Duodenal mucosa (tissue), 2 donors: ENCODE results near the gene MAP1LC3A.
A peak's percentile ranks its signal among the peaks of the same experiment; 100 is the strongest.
"Not testable (repeated sequence)": the region's sequence is repeated elsewhere in the genome, so short reads cannot be mapped to it uniquely, and the experiment has no call there.

Source experiments
- H3K27ac ChIP-seq: one replicate; pipeline ENCODE4 v1.7.0; 2013; ENCODE audit warnings: low read depth, low read length
- H3K27me3 ChIP-seq, 2 donors: one replicate each; pipeline ENCODE4 v1.7.0; 2013; ENCODE audit warnings: low read length in 2 of 2, control low read depth in 1 of 2; ENCODE audit not compliant: insufficient read depth in 2 of 2, control insufficient read depth in 1 of 2
- H3K36me3 ChIP-seq, 2 donors: one replicate each; pipeline ENCODE4 v1.7.0; 2013; ENCODE audit warnings: low read length in 2 of 2, control low read depth in 1 of 2; ENCODE audit not compliant: insufficient read depth in 2 of 2, control insufficient read depth in 1 of 2
- H3K4me1 ChIP-seq, 2 donors: one replicate each; pipeline ENCODE4 v1.7.0; 2013; ENCODE audit warnings: low read length in 2 of 2, control low read depth in 1 of 2; ENCODE audit not compliant: insufficient read depth in 2 of 2, control insufficient read depth in 1 of 2
- H3K4me3 ChIP-seq, 2 donors: one replicate each; pipeline ENCODE4 v1.7.0; 2013; ENCODE audit warnings: low read length in 2 of 2, low read depth in 1 of 2
- H3K9ac ChIP-seq, 2 donors: one replicate each; pipeline ENCODE4 v1.7.0; 2013; ENCODE audit warnings: low read length in 2 of 2, low read depth in 1 of 2
- H3K9me3 ChIP-seq, 2 donors: one replicate each; pipeline ENCODE4 v1.7.0; 2013; ENCODE audit warnings: low read length in 2 of 2, control low read depth in 1 of 2; ENCODE audit not compliant: control insufficient read depth in 1 of 2

The MAP1LC3A gene

GRCh38 chr20:34558320-34559218 lies at the start of gene MAP1LC3A:
Gene MAP1LC3A, plus strand, starts transcription at chr20:34558718. Its CDS starts 151 bp downstream, at chr20:34558869.
- Histone ChIP-seq H3K9ac (peak within 1 kb of the TSS; percentile 75 to 89), H3K27me3 (no peaks in the 10 kb centered on the region), H3K9me3 (no peaks in the 10 kb centered on the region), H3K27ac (peak within 1 kb of the TSS; percentile 78), H3K4me3 (peak within 1 kb of the TSS; percentile 76 to 86), H3K4me1 (peaks cover 3 to 5% of the 10 kb centered on the region in 2 donors), H3K36me3 (peaks cover 0 to 6% of the 10 kb centered on the region in 2 donors)

DNA sequence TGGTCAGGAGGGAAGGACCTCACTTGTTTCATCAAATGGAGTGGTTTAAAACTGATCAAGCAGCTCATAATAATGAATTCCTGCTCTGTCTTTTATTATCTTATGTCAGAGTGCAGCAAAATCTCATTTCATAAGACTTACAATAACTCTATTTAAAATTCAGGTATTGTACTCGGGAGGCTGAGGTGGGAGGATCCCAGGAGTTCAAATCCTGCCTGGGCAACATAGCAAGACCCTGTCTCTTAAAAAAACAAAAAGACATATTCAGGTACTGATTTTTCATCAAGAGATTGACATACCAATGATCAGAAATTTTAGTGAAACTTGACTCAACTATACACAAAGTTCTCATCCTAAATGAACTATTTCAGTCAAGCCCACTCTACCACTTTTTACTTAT lies 47.9 kb upstream of the MAP1LC3A start:
- no peak overlapping the region for H3K27ac ChIP-seq
- no peaks in the 10 kb centered on the region for H3K27me3 ChIP-seq
- H3K9me3 ChIP-seq, result no peaks in the 10 kb centered on the region

DNA sequence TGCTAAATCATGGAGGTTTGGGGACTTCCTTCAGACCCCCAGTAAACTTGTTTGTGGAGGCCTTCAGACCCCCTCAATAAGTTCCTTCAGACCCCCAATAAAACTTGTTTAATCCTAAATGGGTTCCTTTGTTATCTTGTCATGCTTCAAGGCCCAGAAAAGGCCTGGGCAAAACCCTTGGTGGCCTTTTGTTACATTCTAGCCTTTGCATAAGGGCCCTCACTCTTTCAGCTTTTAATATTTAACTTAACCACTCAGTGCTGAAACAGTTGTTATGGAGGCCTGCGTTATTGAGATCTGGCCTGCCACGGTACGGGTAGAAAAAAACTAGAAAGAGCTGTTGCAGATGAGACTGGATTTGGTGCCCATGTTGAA lies 46.6 kb upstream of the MAP1LC3A start:
- no peaks in the 10 kb centered on the region for H3K9me3 ChIP-seq
- no peak overlapping the region for H3K27ac ChIP-seq
- H3K9ac ChIP-seq, result no peak overlapping the region
- peaks cover 7 to 19% of the 10 kb centered on the region in 2 donors for H3K36me3 ChIP-seq
- H3K4me3 ChIP-seq, result no peak overlapping the region
- peaks cover 12 to 20% of the 10 kb centered on the region in 2 donors for H3K4me1 ChIP-seq
- H3K27me3 ChIP-seq, result no peaks in the 10 kb centered on the region

More for the DNA sequence above, 47.9 kb upstream of the MAP1LC3A start:
- H3K9ac ChIP-seq, result no peak overlapping the region
- H3K4me1 ChIP-seq, result peaks cover 12 to 18% of the 10 kb centered on the region in 2 donors
- H3K4me3 ChIP-seq, result no peak overlapping the region
- peaks cover 7 to 32% of the 10 kb centered on the region in 2 donors for H3K36me3 ChIP-seq

DNA sequence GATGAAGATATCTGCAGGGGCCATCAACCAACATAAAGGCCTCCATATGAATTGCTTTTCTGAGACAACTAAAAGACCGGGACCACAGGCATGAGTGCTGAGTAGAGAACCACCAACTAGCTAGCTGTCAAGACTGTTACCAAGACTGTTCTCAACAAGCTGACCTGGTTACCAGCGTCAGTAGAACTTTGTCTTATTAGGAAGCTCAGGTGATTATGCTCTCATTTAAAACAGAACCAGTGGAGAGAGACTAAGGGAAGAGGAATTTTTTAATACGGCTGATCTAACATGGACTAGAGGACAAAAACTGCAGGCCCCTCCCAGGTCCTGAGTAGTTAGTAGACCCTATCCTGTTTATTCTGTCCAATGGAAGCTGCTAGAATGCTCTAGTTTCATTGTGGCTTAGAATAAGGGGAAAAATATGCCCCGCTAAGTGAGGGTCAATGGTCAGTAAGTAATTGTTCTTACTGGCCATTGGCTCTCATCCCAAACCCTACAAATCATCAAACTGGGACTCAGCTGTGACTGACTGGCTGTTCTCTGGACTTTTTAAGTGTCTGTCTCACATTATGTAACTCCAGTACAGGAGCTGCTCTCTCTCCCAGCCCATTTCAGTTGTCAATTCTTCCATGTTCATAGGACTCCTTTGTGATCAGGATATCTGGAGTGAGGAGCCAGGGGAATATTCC lies 46.1 kb upstream of the MAP1LC3A start:
- no peak overlapping the region for H3K27ac ChIP-seq
- no peaks in the 10 kb centered on the region for H3K27me3 ChIP-seq
- H3K4me1 ChIP-seq, result peaks cover 12 to 24% of the 10 kb centered on the region in 2 donors
- no peak overlapping the region for H3K9ac ChIP-seq
- no peaks in the 10 kb centered on the region for H3K9me3 ChIP-seq
- no peak overlapping the region for H3K4me3 ChIP-seq
- H3K36me3 ChIP-seq, result peaks cover 7 to 19% of the 10 kb centered on the region in 2 donors

GRCh38 chr20:34512955-34513419 lies 45.5 kb upstream of the MAP1LC3A start:
- Histone ChIP-seq H3K4me3 (no peak overlapping the region), H3K9ac (no peak overlapping the region), H3K4me1 (peaks cover 12 to 24% of the 10 kb centered on the region in 2 donors), H3K27ac (no peak overlapping the region), H3K36me3 (peaks cover 4 to 14% of the 10 kb centered on the region in 2 donors), H3K27me3 (no peaks in the 10 kb centered on the region), H3K9me3 (no peaks in the 10 kb centered on the region)

DNA sequence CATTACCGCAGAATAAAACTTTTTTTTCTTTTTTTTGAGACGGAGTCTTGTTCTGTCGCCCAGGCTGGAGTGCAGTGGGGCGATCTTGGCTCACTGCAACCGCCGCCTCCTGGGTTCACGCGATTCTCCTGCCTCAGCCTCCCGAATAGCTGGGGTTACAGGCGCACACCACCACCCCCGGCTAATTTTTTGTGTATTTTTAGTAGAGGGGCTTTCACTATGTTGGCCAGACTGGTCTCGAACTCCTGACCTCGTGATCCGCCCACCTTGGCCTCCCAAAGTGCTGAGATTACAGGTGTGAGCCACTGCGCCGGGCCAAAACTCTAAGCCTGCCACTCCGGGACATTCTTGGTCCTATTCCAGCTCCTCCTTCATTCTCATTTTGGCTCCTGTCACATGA lies 44.5 kb upstream of the MAP1LC3A start:
- not testable (repeated sequence) for H3K9ac ChIP-seq, H3K27me3 ChIP-seq, H3K36me3 ChIP-seq, H3K27ac ChIP-seq, H3K9me3 ChIP-seq, H3K4me3 ChIP-seq
- peaks cover 12 to 24% of the 10 kb centered on the region in 2 donors for H3K4me1 ChIP-seq

GRCh38 chr20:34514897-34515483 lies 43.5 kb upstream of the MAP1LC3A start:
- H3K9me3 ChIP-seq, result no peaks in the 10 kb centered on the region
- peaks cover 12 to 24% of the 10 kb centered on the region in 2 donors for H3K4me1 ChIP-seq
- H3K27me3 ChIP-seq, result no peaks in the 10 kb centered on the region
- H3K9ac ChIP-seq, result peak overlapping the region; percentile 91 to 96
- H3K4me3 ChIP-seq, result peak overlapping the region; percentile 91 to 93
- peak overlapping the region; percentile 23 for H3K27ac ChIP-seq
- H3K36me3 ChIP-seq, result no peaks in the 10 kb centered on the region

DNA sequence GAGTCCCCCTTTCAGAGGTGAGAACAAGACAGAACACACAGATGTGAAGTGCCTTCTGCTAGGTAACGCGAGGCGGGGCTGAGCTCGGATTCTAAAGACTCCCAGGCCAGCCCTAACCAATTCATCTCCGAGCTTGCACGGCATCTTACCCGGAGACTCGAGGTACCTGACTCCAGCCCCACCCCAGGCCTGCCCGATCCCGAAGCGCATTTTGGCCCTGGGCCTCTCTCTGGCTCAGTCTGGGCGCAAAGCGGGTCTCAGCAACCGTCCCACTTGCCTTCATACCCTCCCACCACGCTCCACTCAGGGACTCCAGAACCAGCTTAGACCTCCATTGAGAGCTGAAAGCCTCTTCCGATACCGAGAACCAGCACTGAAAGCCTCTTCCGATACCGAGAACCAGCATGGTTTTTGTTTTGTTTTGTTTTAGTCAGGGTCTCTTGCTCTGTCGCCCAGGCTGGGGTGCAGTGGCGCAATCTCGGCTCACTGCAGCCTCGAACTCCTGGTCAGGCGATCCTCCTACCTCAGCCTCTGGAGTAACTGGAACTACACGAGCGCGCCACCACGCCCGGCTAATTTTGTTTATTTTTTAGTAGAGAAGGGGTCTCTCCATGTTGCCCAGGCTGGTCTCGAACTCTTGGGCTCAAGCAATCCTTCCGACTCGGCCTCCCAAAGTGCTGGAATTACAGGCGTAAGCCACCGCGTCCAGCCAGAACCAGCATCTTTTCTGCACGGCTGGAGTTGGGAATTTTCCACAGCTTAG lies 42.9 kb upstream of the MAP1LC3A start:
- peak overlapping the region; percentile 96 for H3K27ac ChIP-seq
- H3K9ac ChIP-seq, result peak overlapping the region; percentile 91 to 96
- no peaks in the 10 kb centered on the region for H3K27me3 ChIP-seq
- H3K4me3 ChIP-seq, result peak overlapping the region; percentile 91 to 93
- no peaks in the 10 kb centered on the region for H3K9me3 ChIP-seq
- peaks cover 12 to 24% of the 10 kb centered on the region in 2 donors for H3K4me1 ChIP-seq
- peaks cover 0 to 3% of the 10 kb centered on the region in 2 donors for H3K36me3 ChIP-seq

- Histone ChIP-seq H3K9ac (peak within 1 kb of the TSS; percentile 91 to 96), H3K4me1 (peaks cover 12 to 24% of the 10 kb centered on the region in 2 donors), H3K36me3 (peaks cover 0 to 3% of the 10 kb centered on the region in 2 donors), H3K27me3 (no peaks in the 10 kb centered on the region), H3K9me3 (no peaks in the 10 kb centered on the region), H3K27ac (peak within 1 kb of the TSS; percentile 96), H3K4me3 (peak within 1 kb of the TSS; percentile 91 to 93)
Observed at GRCh38 chr20:34516247-34517113, 42.0 kb upstream of the MAP1LC3A start, which contains the start of gene DYNLRB1. Gene DYNLRB1, plus strand, starts transcription at chr20:34516422. Its CDS starts 37 bp downstream, at chr20:34516459.
